Nephron progenitor cell (in vitro differentiated cells): Measurements from ENCODE around the gene MYO1D.
A peak's percentile ranks its signal among the peaks of the same experiment; 100 is the strongest.

Experiments
- DNase-seq: peaks from one replicate; pipeline ENCODE4 v3.0.0; 2021
- H3K27ac Mint-ChIP-seq: 2 replicates; pipeline ENCODE4 v1.8.0; 2021; ENCODE audit warnings: mild to moderate bottlenecking, moderate library complexity, mixed read lengths
- H3K27me3 Mint-ChIP-seq: 2 replicates; pipeline ENCODE4 v1.8.0; 2021; ENCODE audit warnings: mild to moderate bottlenecking, low read depth, mixed read lengths; ENCODE audit not compliant: poor library complexity
- H3K36me3 Mint-ChIP-seq: 2 replicates; pipeline ENCODE4 v1.8.0; 2021; ENCODE audit warnings: low read depth, mixed read lengths
- H3K4me1 Mint-ChIP-seq: 2 replicates; pipeline ENCODE4 v1.8.0; 2021; ENCODE audit warnings: mixed read lengths
- H3K4me3 Mint-ChIP-seq: 2 replicates; pipeline ENCODE4 v1.8.0; 2021; ENCODE audit warnings: mild to moderate bottlenecking, moderate library complexity, mixed read lengths
- H3K9me3 Mint-ChIP-seq: 2 replicates; pipeline ENCODE4 v1.8.0; 2021; ENCODE audit warnings: mild to moderate bottlenecking, moderate library complexity, mixed read lengths
- CTCF ChIP-seq: fragments of 200-600 bp; sonication (generic); IDR thresholded peaks from 2 replicates; pipeline ENCODE4 v1.5.0; 2021; ENCODE audit warnings: antibody characterized with exemption

The MYO1D gene

GRCh38 chr17:32446949-32447348 lies 430.0 kb downstream of the MYO1D start:
- Mint-ChIP-seq H3K4me1 (peaks cover 25% of the 10 kb centered on the region), H3K27ac (peak overlapping the region; percentile 70), H3K36me3 (peaks cover 35% of the 10 kb centered on the region), H3K9me3 (peaks cover 7% of the 10 kb centered on the region), H3K4me3 (peak overlapping the region; percentile 96), H3K27me3 (peaks cover 11% of the 10 kb centered on the region)
- no peak for TF ChIP-seq CTCF
- no peak for DNase-seq

DNA sequence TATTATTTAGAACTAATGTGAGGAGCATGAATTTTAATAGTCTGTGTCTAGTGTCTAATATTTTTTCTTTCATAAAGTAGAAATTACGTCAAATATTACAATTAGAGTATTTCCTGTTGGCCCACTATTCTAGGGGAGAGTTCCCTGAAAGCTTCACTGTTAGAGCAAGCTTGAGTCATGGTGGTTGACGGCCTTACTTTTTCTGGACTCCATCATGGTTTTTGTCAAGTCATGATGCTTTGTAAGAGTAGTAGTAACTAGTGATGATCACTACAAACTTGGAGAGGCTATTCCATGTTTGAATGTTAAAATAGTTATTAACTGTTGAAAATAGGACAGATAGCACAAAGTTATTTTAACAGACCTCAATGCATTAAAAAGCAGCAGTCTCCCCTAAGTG lies 431.0 kb downstream of the MYO1D start:
- H3K4me3 Mint-ChIP-seq, result peak overlapping the region; percentile 96
- peaks cover 25% of the 10 kb centered on the region for H3K4me1 Mint-ChIP-seq
- peaks cover 7% of the 10 kb centered on the region for H3K9me3 Mint-ChIP-seq
- DNase-seq, result no peak
- no peak overlapping the region for H3K27ac Mint-ChIP-seq
- peaks cover 28% of the 10 kb centered on the region for H3K36me3 Mint-ChIP-seq
- TF ChIP-seq CTCF, result no peak
- peaks cover 16% of the 10 kb centered on the region for H3K27me3 Mint-ChIP-seq

GRCh38 chr17:32445497-32445896 lies 431.4 kb downstream of the MYO1D start:
- H3K27ac Mint-ChIP-seq, result peak overlapping the region; percentile 98
- DNase-seq, result no peak
- H3K4me3 Mint-ChIP-seq, result peak overlapping the region; percentile 96
- TF ChIP-seq CTCF, result no peak
- peaks cover 23% of the 10 kb centered on the region for H3K36me3 Mint-ChIP-seq
- H3K27me3 Mint-ChIP-seq, result peaks cover 20% of the 10 kb centered on the region
- peaks cover 25% of the 10 kb centered on the region for H3K4me1 Mint-ChIP-seq
- H3K9me3 Mint-ChIP-seq, result peaks cover 7% of the 10 kb centered on the region

DNA sequence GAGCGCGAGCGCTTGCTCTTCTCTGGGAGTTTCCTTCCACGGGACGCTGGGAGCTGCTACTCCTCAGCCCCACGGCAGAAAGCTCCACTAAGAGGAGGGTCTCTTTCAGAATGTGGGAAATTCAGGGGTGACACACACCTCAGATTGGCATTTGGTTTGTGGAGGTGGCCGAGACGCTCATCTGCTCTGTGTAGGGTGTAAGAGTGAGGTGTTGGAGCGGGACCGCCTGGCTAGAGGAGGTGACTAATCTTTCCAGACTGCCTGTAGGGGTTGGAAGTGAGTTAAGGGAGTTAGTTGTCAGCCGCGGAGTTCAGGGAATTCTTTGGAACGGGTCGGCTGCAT lies 431.9 kb downstream of the MYO1D start:
- H3K27me3 Mint-ChIP-seq, result peaks cover 20% of the 10 kb centered on the region
- DNase-seq, result peak; percentile 42
- no peak for TF ChIP-seq CTCF
- peak overlapping the region; percentile 96 for H3K4me3 Mint-ChIP-seq
- peak overlapping the region; percentile 98 for H3K27ac Mint-ChIP-seq
- peaks cover 25% of the 10 kb centered on the region for H3K4me1 Mint-ChIP-seq
- H3K9me3 Mint-ChIP-seq, result peaks cover 7% of the 10 kb centered on the region
- peaks cover 20% of the 10 kb centered on the region for H3K36me3 Mint-ChIP-seq

DNA sequence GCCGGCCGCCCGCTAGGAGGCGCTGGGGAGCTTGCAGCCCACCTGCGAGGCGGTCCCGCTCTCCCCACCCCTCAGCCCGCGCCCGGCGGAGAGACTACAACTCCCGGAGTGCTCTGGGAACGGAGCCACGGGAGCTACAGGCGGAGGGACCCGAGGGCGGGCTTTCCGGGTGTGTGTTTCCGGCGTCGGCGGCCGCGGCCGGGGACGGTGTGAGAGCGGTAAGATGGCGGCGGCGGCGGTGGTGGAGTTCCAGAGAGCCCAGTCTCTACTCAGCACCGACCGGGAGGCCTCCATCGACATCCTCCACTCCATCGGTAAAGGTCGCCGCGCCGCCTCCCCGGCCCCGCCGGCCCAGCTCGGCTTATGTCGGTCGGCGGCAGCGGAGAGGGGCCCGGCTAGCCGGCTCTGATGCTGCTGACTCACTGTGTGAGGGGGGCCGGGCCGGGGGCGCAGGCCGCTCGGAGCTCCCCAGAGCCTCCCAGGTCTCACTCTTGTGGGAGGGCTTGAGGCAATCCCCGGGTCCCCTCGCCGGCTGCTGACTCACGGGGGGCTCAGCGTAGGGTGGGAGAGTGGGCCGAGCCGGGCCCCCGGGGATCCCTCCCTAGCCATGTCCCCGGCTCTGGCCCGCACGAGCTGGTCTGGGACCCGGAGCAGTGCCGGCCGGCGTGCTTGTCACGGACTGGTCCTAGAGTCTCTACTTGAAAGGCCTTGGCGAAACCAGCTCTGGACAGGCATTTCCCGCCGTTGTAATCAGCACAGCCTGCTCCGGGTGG lies 432.4 kb downstream of the MYO1D start, which contains the start of gene PSMD11:
Gene PSMD11 (plus strand): TSS at position 210 of the 773 bp plus-strand sequence. CDS start 14 bp downstream, at position 224.
- Mint-ChIP-seq H3K27me3 (peaks cover 20% of the 10 kb centered on the region), H3K36me3 (peaks cover 16% of the 10 kb centered on the region)
- DNase-seq, result peak; percentile 99

More for the DNA sequence above, 432.4 kb downstream of the MYO1D start, which contains the start of gene PSMD11:
- Mint-ChIP-seq H3K9me3 (peaks cover 7% of the 10 kb centered on the region), H3K4me1 (peaks cover 25% of the 10 kb centered on the region), H3K4me3 (peak within 1 kb of the TSS; percentile 96), H3K27ac (peak within 1 kb of the TSS; percentile 98)
- peak; percentile 1 for TF ChIP-seq CTCF
